Measurements from ENCODE around the gene TRDN.
A peak's percentile ranks its signal among the peaks of the same experiment; 100 is the strongest.
"Not testable (repeated sequence)": the region's sequence is repeated elsewhere in the genome, so short reads cannot be mapped to it uniquely, and the experiment has no call there.

TRDN gene

DNA sequence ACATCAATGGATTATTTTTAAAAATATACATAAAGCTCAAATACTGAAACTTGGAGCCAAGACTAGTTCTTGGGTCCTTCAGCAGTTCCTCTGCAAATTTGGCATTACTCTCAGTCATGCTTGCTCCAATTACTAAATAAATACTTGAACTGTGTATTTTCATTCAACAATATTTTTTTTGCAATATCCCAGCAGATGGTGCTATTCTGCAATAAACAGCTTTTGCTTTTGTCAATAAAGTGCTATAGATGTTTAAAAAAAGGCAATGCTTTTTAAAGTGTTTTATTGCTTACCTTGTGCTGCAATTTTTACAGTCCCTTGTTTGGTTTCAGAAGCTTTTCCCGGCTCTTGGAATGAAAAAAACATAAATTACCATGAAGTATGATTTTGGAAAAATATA is 243.4 kb downstream of the TRDN start:
- no peak for DNase-seq

DNA sequence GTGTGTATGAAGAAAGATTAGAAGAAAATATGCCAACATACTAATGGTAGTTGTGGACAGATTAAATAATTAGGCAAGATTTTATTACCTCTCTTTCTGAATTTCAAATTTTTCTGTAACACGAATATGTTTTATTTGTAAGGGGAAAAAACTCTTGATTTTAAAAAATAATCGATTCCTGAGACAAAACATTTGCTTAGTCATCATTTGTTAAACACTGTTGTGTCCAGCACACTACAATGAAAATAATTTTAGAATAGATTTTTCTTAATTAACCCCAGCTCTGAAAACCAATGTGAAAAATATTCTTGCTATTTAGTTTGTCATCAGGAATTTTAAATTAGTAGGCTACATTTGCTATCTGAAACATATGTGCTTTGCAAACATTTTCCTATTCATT is 253.0 kb downstream of the TRDN start:
- no peak for DNase-seq

GRCh38 chr6:123380257-123380656 is 256.5 kb downstream of the TRDN start:
- DNase-seq = no peak

GRCh38 chr6:123372737-123373136 is 264.0 kb downstream of the TRDN start:
- no peak for DNase-seq

- DNase-seq = no peak
Measured at GRCh38 chr6:123363912-123364311, 272.8 kb downstream of the TRDN start.

GRCh38 chr6:123360359-123360758 is 276.4 kb downstream of the TRDN start:
- no peak for DNase-seq

DNA sequence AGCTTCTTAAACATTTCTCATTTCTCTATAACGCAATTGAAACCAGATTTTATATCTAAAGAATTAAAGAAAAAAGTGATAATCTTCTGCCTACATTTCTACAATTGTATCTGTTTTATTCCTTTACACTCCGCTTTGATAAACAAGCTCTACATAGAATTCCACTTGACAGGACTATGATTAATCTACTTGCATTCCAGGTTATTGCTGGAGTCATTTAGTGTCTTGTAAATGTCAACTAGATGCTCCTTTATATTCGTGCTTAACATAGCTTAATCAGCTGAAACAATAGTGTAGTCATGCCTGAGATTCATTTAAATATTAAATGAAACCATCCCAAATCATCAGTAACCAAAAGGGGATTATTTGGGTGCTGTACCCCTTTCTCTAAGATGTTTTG is 284.0 kb downstream of the TRDN start:
- no peak for DNase-seq

DNA sequence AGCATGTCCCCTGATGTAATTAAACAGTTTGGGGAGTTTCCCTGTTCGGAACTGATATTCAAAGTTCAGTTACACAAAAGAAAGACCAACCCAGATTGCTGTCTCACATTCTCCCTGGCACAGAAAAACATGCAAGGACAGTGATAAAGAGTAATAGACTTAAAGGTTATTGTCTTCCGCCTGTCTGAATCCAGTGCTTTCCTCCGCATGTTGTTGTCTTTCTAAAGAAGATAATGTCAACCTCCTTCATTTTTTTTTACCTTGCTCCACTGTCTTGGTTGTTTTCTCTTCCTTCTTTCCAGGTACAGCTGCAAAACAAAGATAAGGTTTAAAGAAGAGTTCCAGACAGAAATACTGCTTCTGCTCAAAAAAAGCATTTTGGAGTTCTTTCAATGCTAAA is 284.5 kb downstream of the TRDN start:
- DNase-seq = no peak

DNA sequence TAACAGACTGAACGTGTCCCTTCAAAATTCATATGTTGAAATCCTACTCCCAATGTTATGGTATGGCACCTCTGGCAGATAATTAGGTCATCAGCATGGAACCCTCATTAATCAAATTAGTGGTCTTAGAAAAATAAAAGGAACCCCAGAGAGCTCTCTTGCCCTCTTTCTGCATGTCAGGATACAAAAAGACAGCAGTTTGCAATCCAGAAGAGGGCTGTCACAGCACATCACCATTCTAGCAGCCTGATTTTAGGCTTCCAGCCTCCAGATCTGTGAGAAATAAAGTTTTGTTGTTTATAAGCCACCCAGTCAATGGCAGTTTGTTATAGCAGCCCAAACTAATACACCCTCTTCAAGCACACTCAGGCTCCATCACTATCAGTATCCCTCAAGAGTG is 292.9 kb downstream of the TRDN start:
- DNase-seq = no peak

- no peak for DNase-seq
Measured at GRCh38 chr6:123338394-123338793, 298.4 kb downstream of the TRDN start.

DNA sequence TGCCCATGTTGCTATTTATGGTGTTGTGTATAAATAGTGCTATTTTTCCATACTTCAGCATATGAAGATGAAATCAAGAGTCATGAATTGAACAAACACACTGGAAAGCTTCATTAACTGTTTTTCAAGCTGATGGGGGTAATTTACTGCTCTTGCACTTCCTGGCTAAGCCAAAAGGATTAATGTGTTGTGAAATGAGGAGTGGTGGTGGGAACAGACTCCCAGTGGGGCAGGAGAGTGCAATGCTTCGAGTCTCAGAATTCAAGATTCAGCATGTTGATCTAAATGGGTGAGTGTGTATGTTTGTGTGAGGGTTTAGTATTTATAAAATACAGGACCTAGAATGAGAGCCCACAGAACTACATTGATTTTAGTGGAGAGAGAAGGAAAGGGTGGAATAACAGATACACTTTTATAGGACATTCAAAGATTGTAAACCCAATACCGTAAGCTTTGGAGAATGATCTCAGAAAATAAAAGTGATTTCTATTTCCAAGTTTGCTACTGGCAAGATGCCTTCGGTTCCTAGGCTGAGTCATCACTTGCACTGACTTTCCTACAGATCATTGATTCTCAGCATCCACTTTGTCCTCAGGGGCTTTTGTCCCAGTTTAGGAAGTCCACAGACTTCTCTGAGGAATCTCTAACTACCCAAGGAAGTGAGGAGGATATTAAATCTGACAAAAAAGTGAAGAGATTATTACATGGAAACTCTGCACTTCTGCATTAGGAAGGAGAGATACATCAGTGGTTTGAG is 303.6 kb downstream of the TRDN start:
- DNase-seq = no peak

DNA sequence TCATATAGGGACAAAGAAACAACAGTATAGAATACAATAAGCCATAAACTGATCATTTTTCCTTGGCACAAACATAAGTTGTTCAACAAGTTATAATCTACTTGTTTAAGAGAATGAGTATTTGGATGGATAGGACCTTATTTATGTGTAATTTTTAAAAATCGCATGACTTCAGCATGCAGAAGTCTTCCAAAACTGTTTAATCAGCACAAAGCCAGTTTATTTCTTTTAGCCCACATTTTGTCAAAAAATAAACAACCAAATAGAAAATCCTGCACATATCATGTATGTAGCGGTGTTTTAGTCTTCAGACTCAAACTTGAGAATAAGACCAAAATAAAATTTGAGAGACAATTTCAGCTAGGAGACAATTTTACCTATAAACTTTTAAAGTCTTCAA is 304.7 kb downstream of the TRDN start:
- DNase-seq = no peak

- DNase-seq = no peak
Measured at GRCh38 chr6:123329337-123329736, 307.4 kb downstream of the TRDN start.

GRCh38 chr6:123323452-123324329 is 313.1 kb downstream of the TRDN start:
- no peak for DNase-seq

DNA sequence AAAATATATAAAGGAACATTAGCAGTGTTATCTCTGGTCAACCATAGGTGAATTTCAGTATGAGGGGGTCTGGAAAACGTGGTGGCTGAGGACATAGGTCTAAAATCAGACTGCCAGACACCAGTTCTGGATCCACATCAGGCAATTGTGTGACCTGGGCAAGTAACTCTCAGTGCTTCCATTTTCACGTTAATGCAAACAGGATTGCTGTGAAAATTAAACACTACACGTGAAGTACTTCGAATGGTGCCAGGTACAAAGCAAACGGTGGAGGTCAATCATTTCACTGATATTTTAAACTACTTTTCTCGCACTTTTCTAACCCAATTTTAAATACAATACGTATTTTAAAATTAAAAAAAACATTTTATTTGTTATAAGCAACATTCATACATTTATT is 315.7 kb downstream of the TRDN start:
- no peak for DNase-seq

GRCh38 chr6:123316733-123317323 is 319.9 kb downstream of the TRDN start:
- DNase-seq = peak; percentile 54

- DNase-seq = not testable (repeated sequence)
Measured at GRCh38 chr6:123314459-123314858, 322.3 kb downstream of the TRDN start.

- DNase-seq = no peak
Measured at GRCh38 chr6:123309130-123309529, 327.6 kb downstream of the TRDN start.

GRCh38 chr6:123306334-123306733 is 330.4 kb downstream of the TRDN start:
- no peak for DNase-seq

DNA sequence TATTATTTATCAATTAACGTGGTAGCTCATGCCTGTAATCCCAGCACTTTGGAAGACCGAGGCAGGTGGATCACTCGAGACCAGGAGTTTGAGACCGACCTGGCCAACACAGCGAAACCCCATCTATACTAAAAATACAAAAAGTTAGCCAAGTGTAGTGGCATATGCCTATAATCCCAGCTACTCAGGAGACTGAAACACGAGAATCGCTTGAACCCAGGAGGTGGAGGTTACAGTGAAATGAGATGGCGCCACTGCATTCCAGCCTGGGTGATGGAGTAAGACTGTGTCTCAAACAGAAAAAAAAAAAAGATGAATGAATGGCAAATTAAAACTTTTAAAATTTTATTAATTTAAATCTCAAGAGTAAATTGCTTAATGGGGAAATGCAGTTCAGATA is 341.1 kb downstream of the TRDN start:
- no peak for DNase-seq

- DNase-seq = no peak
Measured at GRCh38 chr6:123295181-123295580, 341.6 kb downstream of the TRDN start.

- DNase-seq = no peak
Measured at GRCh38 chr6:123288649-123289048, 348.1 kb downstream of the TRDN start.

DNA sequence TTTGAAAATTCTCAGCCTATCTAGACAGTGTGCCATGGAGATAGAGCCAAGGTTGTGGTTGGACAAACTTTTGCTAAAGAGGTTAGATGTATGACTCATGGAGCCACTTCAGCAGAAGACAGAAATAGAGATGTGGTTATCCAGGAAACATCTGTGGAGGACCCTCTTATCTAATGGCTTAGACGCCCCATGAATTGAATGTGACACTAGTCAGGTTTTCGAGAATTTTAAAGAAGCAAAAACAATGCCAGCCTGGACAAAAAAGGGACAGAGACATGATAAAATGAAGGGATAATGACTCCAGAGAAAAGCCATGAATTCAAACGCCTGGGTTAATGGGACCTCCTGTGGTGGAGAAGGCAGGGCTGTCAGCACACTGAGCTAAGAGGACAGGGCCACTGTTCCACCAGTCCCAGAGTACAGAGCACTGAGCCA is 360.2 kb downstream of the TRDN start:
- no peak for DNase-seq

GRCh38 chr6:123263981-123264380 is 372.8 kb downstream of the TRDN start:
- DNase-seq = no peak
